Inflammatory macrophage treated with lipopolysaccharide for 4 hours (primary cell): ENCODE results near the gene S1PR3.
"Not testable (repeated sequence)": the region's sequence is repeated elsewhere in the genome, so short reads cannot be mapped to it uniquely, and the experiment has no call there.

Experiments used
- DNase-seq: peaks from one replicate; pipeline ENCODE4 v3.0.0-alpha.2; 2020

Gene S1PR3

DNA sequence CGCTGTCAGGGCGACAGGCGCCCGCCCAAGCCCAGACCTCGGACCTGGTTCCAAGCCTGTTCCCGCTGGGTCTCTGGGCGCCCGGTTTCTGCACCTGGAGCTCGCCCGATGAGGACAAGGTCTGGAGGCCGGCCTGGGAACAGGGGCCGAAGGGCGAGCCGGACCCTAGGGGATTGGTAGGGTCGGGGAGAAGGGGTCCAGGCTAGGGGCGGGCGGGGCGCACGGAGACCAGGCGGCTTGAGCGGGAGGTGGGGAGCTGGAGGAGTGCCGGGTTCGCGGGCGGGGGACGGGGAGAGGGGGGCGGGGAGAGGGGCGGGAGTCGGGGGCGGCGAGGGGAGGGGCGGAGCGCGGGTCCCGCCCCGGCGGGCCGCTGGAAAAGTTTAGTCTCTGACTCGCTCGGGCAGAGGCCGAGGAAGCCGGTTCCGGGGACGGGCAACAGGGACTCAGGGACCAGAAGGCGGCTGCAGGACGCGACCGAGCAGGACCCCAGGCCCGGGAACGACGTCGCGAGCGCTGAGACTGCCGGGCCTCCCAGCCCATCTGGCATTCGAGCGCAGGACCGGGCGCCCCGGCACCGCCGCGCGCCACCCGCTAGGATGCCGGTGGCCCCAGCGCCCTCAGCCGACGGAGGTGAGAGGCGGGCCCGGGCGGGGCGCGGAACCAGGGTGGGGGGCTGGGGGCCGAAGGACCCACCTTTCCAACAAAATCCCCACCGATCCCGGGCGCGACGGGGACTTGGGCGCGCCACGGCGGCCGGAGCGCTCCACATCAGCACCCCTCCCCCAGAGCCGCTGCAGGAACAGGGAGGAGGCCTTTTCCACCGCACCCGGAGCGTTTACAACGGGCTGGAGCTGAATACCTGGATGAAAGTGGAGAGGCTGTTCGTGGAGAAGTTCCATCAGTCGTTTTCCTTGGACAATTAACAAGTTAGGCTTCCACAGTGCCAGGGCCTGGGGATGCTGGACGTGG is at the start of gene S1PR3:
TSS of gene S1PR3 (plus strand) at position 403 of the 969 bp plus-strand sequence. CDS start 9,733 bp downstream, outside the sequence.
- peak; percentile 15 for DNase-seq

- DNase-seq, result not testable (repeated sequence)
Observed at GRCh38 chr9:88941586-88941985, 49.7 kb upstream of the S1PR3 start.

GRCh38 chr9:88942411-88942810 is 48.9 kb upstream of the S1PR3 start:
- no peak for DNase-seq

DNA sequence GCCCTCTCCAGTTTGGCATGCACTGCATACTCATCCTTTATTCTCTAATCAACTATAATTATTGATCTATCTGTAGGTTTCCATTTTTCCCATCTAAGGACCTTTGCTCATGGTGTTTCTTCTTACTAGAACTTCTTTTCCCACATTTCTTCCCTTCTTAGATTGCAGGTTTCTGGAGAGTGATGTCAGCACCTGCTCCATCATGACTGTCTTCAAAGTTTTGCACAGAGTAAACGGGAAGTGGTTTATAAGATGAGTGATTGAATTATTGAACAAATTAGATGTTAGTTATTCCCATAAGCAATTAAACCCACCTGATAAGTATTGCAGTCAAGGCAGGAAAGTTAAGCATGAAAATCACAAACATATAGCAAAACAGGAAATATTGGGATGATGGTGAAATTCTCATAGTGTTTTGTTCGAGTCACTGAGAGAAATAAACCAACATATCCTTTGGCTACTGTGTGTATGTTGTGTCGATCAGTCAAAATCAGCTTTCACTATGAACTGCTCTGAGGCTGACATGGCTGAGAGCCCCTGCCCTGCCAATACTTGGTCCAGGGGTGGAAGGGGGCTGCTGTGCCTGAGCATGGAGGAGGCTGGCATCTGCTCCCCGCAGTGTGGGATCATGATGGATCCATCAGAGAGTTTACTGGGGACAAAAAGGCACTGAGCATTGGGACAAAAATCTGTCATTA is 45.5 kb upstream of the S1PR3 start:
- no peak for DNase-seq

- no peak for DNase-seq
Observed at GRCh38 chr9:88947581-88948573, 43.4 kb upstream of the S1PR3 start.

DNA sequence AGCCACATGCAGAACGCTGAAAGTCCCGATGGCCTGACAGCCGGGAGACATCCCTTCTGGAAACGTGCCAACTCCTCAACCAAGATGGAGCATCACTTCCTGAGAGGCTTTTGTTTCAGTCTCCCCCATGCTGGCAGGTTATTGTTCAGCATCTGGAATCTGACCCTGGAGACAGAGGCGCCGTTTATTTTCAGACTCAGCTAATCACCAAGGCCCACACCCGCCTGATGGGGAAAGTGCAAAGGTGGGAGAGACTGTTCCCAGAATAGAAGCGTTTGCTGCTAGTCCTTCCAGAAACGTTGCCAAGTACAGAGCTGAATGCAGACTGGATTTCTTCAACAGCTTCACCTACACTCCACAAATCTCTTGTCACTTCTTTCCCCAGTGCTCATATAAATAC is 41.8 kb upstream of the S1PR3 start:
- no peak for DNase-seq

GRCh38 chr9:88949961-88950340 is 41.3 kb upstream of the S1PR3 start:
- no peak for DNase-seq

DNA sequence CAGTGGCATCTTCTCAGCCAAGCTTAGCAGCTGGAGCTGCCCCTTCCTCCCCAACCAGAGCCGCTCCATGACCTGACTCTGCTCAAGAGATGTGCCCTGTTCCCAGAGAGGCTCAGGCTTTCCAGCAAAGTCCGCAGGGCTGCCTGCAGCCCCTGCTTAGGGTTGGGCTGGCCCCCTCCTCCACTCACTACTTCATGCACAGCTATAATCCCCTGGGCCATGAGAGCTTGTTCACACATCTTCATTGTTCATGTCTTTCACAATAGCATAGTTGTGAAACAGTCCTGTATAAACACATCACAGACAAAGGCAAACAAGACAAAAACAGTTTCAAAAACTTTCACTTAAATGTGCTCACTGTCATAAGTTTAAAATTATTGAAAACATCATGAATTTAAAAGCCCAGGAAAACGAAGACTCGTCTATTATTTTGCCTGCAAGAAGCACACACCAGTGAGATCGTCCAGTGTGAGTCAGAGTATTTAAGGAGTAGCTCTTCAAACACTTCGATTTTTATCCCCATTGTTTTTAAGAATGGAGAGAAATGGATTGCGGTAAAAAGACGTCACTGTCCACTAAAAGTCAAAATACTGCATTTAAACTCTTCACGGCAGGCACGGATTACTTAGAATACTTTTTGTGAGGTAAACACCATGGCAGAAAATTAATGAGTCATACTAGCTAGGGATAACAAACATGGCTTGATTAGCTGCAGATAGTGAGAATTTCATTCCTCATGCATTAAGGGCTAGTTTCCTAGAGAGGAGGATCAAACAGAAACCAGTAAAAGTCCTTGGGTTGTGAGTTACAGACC is 40.7 kb upstream of the S1PR3 start:
- DNase-seq, result peak; percentile 59

DNA sequence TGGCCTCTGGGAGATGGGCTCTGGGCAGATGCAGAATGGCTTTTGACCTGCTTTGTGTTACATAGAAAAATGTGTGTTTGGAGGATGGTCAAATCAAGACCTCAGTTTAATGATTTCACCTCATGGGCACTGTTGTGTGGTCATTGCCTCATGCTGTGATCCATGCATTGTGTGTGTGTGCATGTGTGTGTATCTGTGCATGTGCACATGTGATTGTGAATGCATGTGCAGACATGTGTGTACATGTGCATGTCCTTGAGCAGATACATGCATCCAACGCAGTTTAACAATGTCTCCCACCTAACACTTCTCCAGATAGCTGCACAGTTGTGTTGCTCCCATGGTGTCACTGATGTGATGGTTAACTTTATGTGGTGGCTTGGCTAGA is 40.1 kb upstream of the S1PR3 start:
- DNase-seq, result no peak

GRCh38 chr9:88952086-88952615 is 39.1 kb upstream of the S1PR3 start:
- DNase-seq, result no peak

DNA sequence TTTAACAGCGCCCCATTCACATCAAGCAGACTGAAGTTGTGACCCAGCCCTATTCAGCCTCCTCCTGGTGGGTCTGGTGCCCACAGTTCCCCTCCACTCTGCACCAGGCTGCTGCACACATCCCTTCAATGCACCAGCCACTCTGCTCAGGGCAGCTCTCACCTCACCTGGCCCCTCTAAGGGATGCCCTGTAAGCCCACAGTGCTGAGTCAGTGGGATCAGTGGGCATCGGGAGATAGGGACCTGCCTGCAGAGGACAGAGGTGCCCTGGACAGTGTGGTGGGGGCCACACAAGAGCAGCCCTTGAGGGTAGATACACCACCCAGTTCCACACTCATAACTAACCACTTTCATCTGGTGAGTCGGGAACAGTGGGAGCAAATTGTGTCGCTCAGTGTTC is 38.3 kb upstream of the S1PR3 start:
- DNase-seq, result no peak

DNA sequence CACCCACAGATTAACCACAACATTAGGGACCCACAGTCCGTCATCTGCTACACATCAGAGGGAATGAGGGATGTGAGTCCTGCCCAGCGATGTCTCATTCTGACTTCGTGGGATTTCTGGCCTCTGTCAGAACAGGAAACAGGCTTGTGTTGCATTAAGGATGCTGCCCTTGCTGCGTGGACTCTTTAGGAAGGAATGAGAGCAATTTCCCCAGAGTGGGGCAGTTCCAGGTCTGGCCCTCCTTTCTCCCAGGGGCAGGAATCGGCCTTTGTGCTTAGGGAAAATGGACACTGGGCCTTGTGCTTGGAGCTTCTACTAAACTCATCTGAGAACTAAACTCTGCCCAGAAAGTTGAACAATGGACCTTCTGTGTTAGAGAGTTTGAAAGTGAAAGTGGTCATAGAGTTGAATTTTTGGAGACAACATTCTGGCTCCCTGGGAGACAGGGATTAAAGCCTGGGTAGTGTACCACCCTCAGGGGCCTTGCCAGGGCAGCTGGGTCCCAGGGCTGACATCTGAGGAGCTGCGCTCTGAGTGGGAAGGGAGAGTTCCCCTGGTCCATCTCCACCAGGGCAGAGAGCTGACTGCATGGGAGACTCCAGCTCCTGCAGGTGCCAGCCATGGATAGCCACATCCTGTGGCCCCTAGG is 37.8 kb upstream of the S1PR3 start:
- peak; percentile 61 for DNase-seq

DNA sequence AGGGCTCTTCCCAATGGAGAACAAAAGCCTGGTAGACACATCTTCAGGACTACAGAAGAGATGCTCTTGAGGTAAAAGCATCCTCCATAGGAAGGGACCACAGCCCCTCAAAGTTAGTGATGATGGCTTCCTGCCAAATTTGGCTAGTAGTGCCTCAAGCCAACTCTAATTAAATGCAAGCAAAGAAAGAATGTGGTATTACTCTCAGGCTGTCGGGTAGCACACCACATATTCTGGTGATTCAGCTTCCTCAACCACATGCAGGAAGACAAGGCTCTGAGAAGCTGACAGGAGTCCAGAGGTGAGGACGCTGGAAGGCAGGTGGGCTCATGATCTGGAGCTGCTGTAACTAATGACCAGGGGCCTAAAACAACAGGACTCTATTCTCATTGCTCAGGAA is 37.2 kb upstream of the S1PR3 start:
- no peak for DNase-seq

GRCh38 chr9:88957526-88957925 is 33.7 kb upstream of the S1PR3 start:
- no peak for DNase-seq

GRCh38 chr9:88959727-88960469 is 31.4 kb upstream of the S1PR3 start:
- no peak for DNase-seq

GRCh38 chr9:88960632-88961031 is 30.6 kb upstream of the S1PR3 start:
- DNase-seq, result no peak

GRCh38 chr9:88965473-88965872 is 25.8 kb upstream of the S1PR3 start:
- DNase-seq, result no peak

DNA sequence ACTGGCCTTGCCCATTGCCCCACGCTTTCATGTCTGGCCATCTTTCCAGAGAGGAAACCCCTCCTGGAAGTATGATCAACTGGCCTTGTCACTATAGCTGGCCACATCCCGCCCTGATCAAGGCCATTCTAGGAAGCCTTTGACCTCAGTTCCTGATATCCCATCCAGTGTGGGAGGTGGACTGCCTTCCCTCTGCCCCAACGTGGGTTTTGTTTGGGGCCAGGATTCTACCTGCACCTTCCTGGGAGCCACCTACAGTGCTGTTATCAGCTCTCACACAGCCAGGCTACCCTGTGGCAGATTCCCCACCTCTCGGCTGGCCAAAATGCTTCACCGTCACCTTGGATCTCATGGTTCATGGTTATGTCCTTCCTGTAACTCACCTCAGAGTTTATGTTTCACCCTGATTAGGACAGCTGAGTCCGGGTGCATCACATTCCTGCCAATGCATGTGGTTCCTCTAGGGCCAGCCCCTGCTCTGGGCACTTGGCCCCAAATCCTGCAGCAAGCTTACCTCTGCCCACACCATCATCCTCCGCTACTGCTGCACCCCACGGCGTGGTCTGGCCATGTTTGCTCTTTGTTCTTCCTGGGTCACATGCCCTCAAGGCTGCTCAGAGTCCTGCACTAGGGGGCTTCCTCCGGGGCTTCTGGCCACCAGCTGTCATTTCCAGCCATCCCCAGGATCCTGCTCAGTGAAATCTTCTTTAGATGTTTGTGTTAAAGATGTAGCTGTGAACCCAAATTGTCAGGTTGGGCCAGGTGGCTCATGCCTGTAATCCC is 24.2 kb upstream of the S1PR3 start:
- no peak for DNase-seq

- no peak for DNase-seq
Observed at GRCh38 chr9:88968799-88969198, 22.5 kb upstream of the S1PR3 start.
